NT2/D1 (cell line): Measurements from ENCODE around the gene MCF2L.

ENCODE experiments used
- YY1 ChIP-seq: IDR thresholded peaks from 2 replicates; pipeline ENCODE4 v1.6.1; 2011; ENCODE audit not compliant: insufficient read length, insufficient read depth
- ZNF274 ChIP-seq: IDR thresholded peaks from 2 replicates; pipeline ENCODE4 v1.6.1; 2011; ENCODE audit warnings: mild to moderate bottlenecking, low read depth, low read length

DNA sequence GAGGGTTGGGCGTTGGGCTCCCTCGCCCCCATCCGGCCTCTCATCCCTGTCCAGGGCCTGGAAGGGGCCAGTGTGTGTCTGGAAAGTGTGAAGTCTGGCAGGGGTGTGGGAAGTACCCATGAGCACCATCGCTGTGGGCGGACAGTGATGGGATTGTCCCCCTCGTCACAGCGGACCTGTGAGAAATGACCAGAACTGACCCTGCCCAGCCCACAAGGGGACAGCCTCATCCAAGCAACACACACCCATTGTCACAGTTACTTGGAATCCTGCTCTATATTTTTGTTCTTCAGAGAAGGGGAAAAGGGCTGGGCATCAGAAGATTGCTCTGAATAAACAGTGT lies 18.6 kb downstream of the MCF2L start:
- TF ChIP-seq ZNF274 (no peak), YY1 (no peak)
